Dendritic cell treated with granulocyte-macrophage colony-stimulating factor and Interleukin-4, amounts not matched to agents 40 ng/mL and 50 ng/mL, for 4 days (primary cell): ENCODE results near the gene STXBP6.

Experiments
- H3K27ac Mint-ChIP-seq: one replicate; pipeline ENCODE4 v1.8.0; 2022; ENCODE audit warnings: mild to moderate bottlenecking, mixed read lengths
- H3K27me3 Mint-ChIP-seq: one replicate; pipeline ENCODE4 v1.8.0; 2022; ENCODE audit warnings: mild to moderate bottlenecking, mixed read lengths
- H3K36me3 Mint-ChIP-seq: one replicate; pipeline ENCODE4 v1.8.0; 2022; ENCODE audit warnings: low read depth, mixed read lengths
- H3K4me1 Mint-ChIP-seq: one replicate; pipeline ENCODE4 v1.8.0; 2022; ENCODE audit warnings: low read depth, mixed read lengths
- H3K4me3 Mint-ChIP-seq: one replicate; pipeline ENCODE4 v1.8.0; 2022; ENCODE audit warnings: mild to moderate bottlenecking, moderate library complexity, mixed read lengths
- H3K9me3 Mint-ChIP-seq: one replicate; pipeline ENCODE4 v1.8.0; 2022; ENCODE audit warnings: mixed read lengths
- intact Hi-C: fragments of 100-400 bp; cut with micrococcal nuclease; formaldehyde crosslinking; loops from one replicate; pipeline ENCODE4 v1.15.0; 2022

The STXBP6 gene

GRCh38 chr14:25044106-25044698, 5.7 kb downstream of the STXBP6 start:
- H3K27me3 Mint-ChIP-seq: peaks cover 43% of the 10 kb centered on the region

GRCh38 chr14:25042362-25043299, 7.3 kb downstream of the STXBP6 start:
- no peaks in the 10 kb centered on the region for H3K36me3 Mint-ChIP-seq
- H3K4me1 Mint-ChIP-seq: peaks cover 18% of the 10 kb centered on the region
- H3K27me3 Mint-ChIP-seq: peaks cover 29% of the 10 kb centered on the region
- no peak overlapping the region for H3K4me3 Mint-ChIP-seq
- intact Hi-C loops: loop anchor here (5.0 kb wide), 1 partner anchor 235 kb away; no protein-coding TSS in a partner anchor
- no peak overlapping the region for H3K27ac Mint-ChIP-seq
- no peaks in the 10 kb centered on the region for H3K9me3 Mint-ChIP-seq

More at GRCh38 chr14:25044106-25044698, 5.7 kb downstream of the STXBP6 start:
- Mint-ChIP-seq H3K9me3 (no peaks in the 10 kb centered on the region), H3K4me3 (no peak overlapping the region), H3K36me3 (no peaks in the 10 kb centered on the region), H3K4me1 (peaks cover 29% of the 10 kb centered on the region), H3K27ac (peak overlapping the region; percentile 27)
- intact Hi-C loops: loop anchor here (5.0 kb wide), 1 partner anchor 237 kb away; no protein-coding TSS in a partner anchor

- Mint-ChIP-seq H3K36me3 (no peaks in the 10 kb centered on the region), H3K9me3 (no peaks in the 10 kb centered on the region), H3K27me3 (peaks cover 23% of the 10 kb centered on the region), H3K4me3 (no peak overlapping the region), H3K4me1 (peaks cover 18% of the 10 kb centered on the region), H3K27ac (no peak overlapping the region)
- intact Hi-C loops: loop anchor here (5.0 kb wide), 1 partner anchor 235 kb away; no protein-coding TSS in a partner anchor
These were observed 8.0 kb downstream of the STXBP6 start for GRCh38 chr14:25041898-25042297.

GRCh38 chr14:25041484-25041883, 8.5 kb downstream of the STXBP6 start:
- Mint-ChIP-seq H3K4me3 (no peak overlapping the region), H3K36me3 (no peaks in the 10 kb centered on the region), H3K27ac (no peak overlapping the region), H3K4me1 (peaks cover 18% of the 10 kb centered on the region), H3K27me3 (peaks cover 19% of the 10 kb centered on the region), H3K9me3 (no peaks in the 10 kb centered on the region)
- intact Hi-C loops: loop anchor here (5.0 kb wide), 1 partner anchor 234 kb away; no protein-coding TSS in a partner anchor

- no peaks in the 10 kb centered on the region for H3K36me3 Mint-ChIP-seq
- H3K4me1 Mint-ChIP-seq: peaks cover 18% of the 10 kb centered on the region
- H3K27me3 Mint-ChIP-seq: peaks cover 14% of the 10 kb centered on the region
- intact Hi-C loops: loop anchor here (5.0 kb wide), 1 partner anchor 233 kb away; no protein-coding TSS in a partner anchor
- H3K4me3 Mint-ChIP-seq: no peak overlapping the region
- no peaks in the 10 kb centered on the region for H3K9me3 Mint-ChIP-seq
- H3K27ac Mint-ChIP-seq: no peak overlapping the region
These were observed 10.0 kb downstream of the STXBP6 start for GRCh38 chr14:25039933-25040332.

GRCh38 chr14:25038044-25038668, 11.8 kb downstream of the STXBP6 start:
- H3K36me3 Mint-ChIP-seq: no peaks in the 10 kb centered on the region
- H3K27ac Mint-ChIP-seq: no peak overlapping the region
- peaks cover 4% of the 10 kb centered on the region for H3K4me1 Mint-ChIP-seq
- intact Hi-C loops: no loop called here
- H3K9me3 Mint-ChIP-seq: no peaks in the 10 kb centered on the region
- H3K27me3 Mint-ChIP-seq: peaks cover 2% of the 10 kb centered on the region
- H3K4me3 Mint-ChIP-seq: no peak overlapping the region

- H3K27ac Mint-ChIP-seq: no peak overlapping the region
- H3K27me3 Mint-ChIP-seq: peaks cover 2% of the 10 kb centered on the region
- H3K4me3 Mint-ChIP-seq: no peak overlapping the region
- no peaks in the 10 kb centered on the region for H3K36me3 Mint-ChIP-seq
- no peaks in the 10 kb centered on the region for H3K4me1 Mint-ChIP-seq
- H3K9me3 Mint-ChIP-seq: no peaks in the 10 kb centered on the region
- intact Hi-C loops: no loop called here
These were observed 12.9 kb downstream of the STXBP6 start for GRCh38 chr14:25037032-25037431.

GRCh38 chr14:25034803-25035681, 14.9 kb downstream of the STXBP6 start:
- Mint-ChIP-seq H3K4me3 (no peak overlapping the region), H3K4me1 (no peaks in the 10 kb centered on the region), H3K27ac (no peak overlapping the region), H3K36me3 (no peaks in the 10 kb centered on the region), H3K27me3 (peaks cover 2% of the 10 kb centered on the region), H3K9me3 (no peaks in the 10 kb centered on the region)
- intact Hi-C loops: no loop called here

- Mint-ChIP-seq H3K27ac (no peak overlapping the region), H3K27me3 (peaks cover 2% of the 10 kb centered on the region), H3K36me3 (no peaks in the 10 kb centered on the region), H3K4me1 (no peaks in the 10 kb centered on the region), H3K9me3 (no peaks in the 10 kb centered on the region), H3K4me3 (no peak overlapping the region)
- intact Hi-C loops: no loop called here
These were observed 16.6 kb downstream of the STXBP6 start for GRCh38 chr14:25033358-25033757.

GRCh38 chr14:25032092-25032784, 17.7 kb downstream of the STXBP6 start:
- Mint-ChIP-seq H3K4me3 (no peak overlapping the region), H3K4me1 (no peaks in the 10 kb centered on the region), H3K27ac (no peak overlapping the region), H3K27me3 (no peaks in the 10 kb centered on the region), H3K36me3 (no peaks in the 10 kb centered on the region), H3K9me3 (no peaks in the 10 kb centered on the region)
- intact Hi-C loops: no loop called here

GRCh38 chr14:25026476-25027137, 23.3 kb downstream of the STXBP6 start:
- Mint-ChIP-seq H3K36me3 (no peaks in the 10 kb centered on the region), H3K27ac (no peak overlapping the region), H3K9me3 (no peaks in the 10 kb centered on the region), H3K27me3 (no peaks in the 10 kb centered on the region), H3K4me3 (no peak overlapping the region), H3K4me1 (no peaks in the 10 kb centered on the region)
- intact Hi-C loops: no loop called here

- Mint-ChIP-seq H3K9me3 (no peaks in the 10 kb centered on the region), H3K4me1 (no peaks in the 10 kb centered on the region), H3K27me3 (no peaks in the 10 kb centered on the region), H3K4me3 (no peak overlapping the region), H3K27ac (no peak overlapping the region), H3K36me3 (no peaks in the 10 kb centered on the region)
- intact Hi-C loops: no loop called here
These were observed 30.1 kb downstream of the STXBP6 start for GRCh38 chr14:25019892-25020291.
